K562 (cell line): ENCODE measurements around the gene CHPF2. TPM values are rescaled to one million over a fixed set of nuclear protein-coding genes. Genes with fewer than 3 reads are reported as not detected.

Experiments
- ATAC-seq: fragments of 200-7000 bp; cut with Tn5 transposase; 3 replicates; pipeline ENCODE4 v1.9.1; 2020; ENCODE audit warnings: moderate library complexity
- BruUV-seq: library from RNA; stranded (reverse); fragments of 400-500 nt; replicated peaks from 2 replicates; lab custom pipeline; 2021; lab: Mats Ljungman, UMichigan
- CTCF ChIA-PET: fragments of 300-600 bp; formaldehyde crosslinking; extraction: SDS; loops from one replicate; lab custom pipeline; 2021; ENCODE audit warnings: low intra/inter-chr PET ratio; lab: Yijun Ruan, JAX
- POLR2A ChIA-PET: fragments of 300-600, 350-650 bp; sonication (Branson Sonifier 250); formaldehyde crosslinking; extraction: SDS; loops from one replicate; lab custom pipeline; 2021; ENCODE audit warnings: antibody characterized with exemption, inconsistent platforms; lab: Yijun Ruan, JAX
- DNase-seq, 4 experiments: peaks; one replicate each; pipeline versions ENCODE4 v3.0.0 to v3.0.0-alpha.2; 2011 to 2018; ENCODE audit warnings: low spot score in 3 of 4, mixed read lengths in 3 of 4; ENCODE audit errors: extremely low read depth in 1 of 4
- FAIRE-seq: peaks from 2 replicates; lab custom pipeline; 2011; peaks lifted over from hg19 to GRCh38; lab: Jason Lieb, UNC
- H2AFZ ChIP-seq: 2 replicates; pipeline ENCODE4 v1.6.0; 2011; ENCODE audit warnings: low read depth, low read length, control low read depth, inconsistent platforms
- H3K27ac ChIP-seq: fragments of 200-600 bp; 3 replicates; pipeline ENCODE4 v1.8.0; 2011; ENCODE audit warnings: low read depth, mild to moderate bottlenecking, control low read depth, inconsistent platforms, low read length, moderate library complexity, mixed read lengths; ENCODE audit errors: extremely low read depth
- H3K27me3 ChIP-seq, 2 experiments: fragments of 300-600 bp in 1 of 2; 2 replicates in 1 of 2; 3 replicates in 1 of 2; pipeline versions ENCODE4 v1.6.0 to v1.8.0; 2011; ENCODE audit warnings: inconsistent platforms in 2 of 2, low read length in 2 of 2, mild to moderate bottlenecking in 1 of 2, mixed read lengths in 1 of 2, moderate library complexity in 1 of 2; ENCODE audit not compliant: control insufficient read depth in 2 of 2, insufficient read depth in 2 of 2
- H3K36me3 ChIP-seq: fragments of 300-600 bp; 3 replicates; pipeline ENCODE4 v1.8.0; 2011; ENCODE audit warnings: mild to moderate bottlenecking, low read length, inconsistent platforms; ENCODE audit not compliant: control insufficient read depth, insufficient read depth
- H3K4me1 ChIP-seq, 2 experiments: fragments of 200-600 bp in 1 of 2; replicated peaks in 1 of 2; 2 replicates in 1 of 2; 3 replicates in 1 of 2; pipeline versions ENCODE4 v1.5.1 to v1.8.0; 2011; ENCODE audit warnings: inconsistent platforms in 2 of 2, low read length in 2 of 2, mild to moderate bottlenecking in 1 of 2, mixed read lengths in 1 of 2, moderate library complexity in 1 of 2; ENCODE audit not compliant: control insufficient read depth in 2 of 2, insufficient read depth in 2 of 2
- H3K4me2 ChIP-seq: 2 replicates; pipeline ENCODE4 v1.6.1; 2011; ENCODE audit warnings: low read length, control low read depth, inconsistent platforms, mixed read lengths; ENCODE audit not compliant: insufficient read depth
- H3K4me3 ChIP-seq: fragments of 200-600 bp; sonication (generic), shearing (Covaris generic); 2 replicates; pipeline ENCODE4 v1.5.1; 2016; ENCODE audit warnings: control low read depth, inconsistent platforms
- H3K79me2 ChIP-seq: fragments of 200-600 bp; 3 replicates; pipeline ENCODE4 v1.8.0; 2011; ENCODE audit warnings: low read length, inconsistent platforms; ENCODE audit not compliant: control insufficient read depth, insufficient read depth
- H3K9ac ChIP-seq, 2 experiments: 2 replicates each; pipeline versions ENCODE4 v1.6.0 to v1.6.1; 2011; ENCODE audit warnings: low read depth in 2 of 2, low read length in 2 of 2, control low read depth in 1 of 2, inconsistent platforms in 1 of 2, mild to moderate bottlenecking in 1 of 2, mixed read lengths in 1 of 2; ENCODE audit not compliant: insufficient read depth in 1 of 2
- H3K9me1 ChIP-seq: one replicate; pipeline ENCODE4 v1.6.0; 2011; ENCODE audit warnings: inconsistent platforms, mild to moderate bottlenecking, low read length, moderate library complexity; ENCODE audit not compliant: control insufficient read depth, insufficient read depth
- H3K9me3 ChIP-seq: replicated peaks from 2 replicates; pipeline ENCODE4 v1.5.1; 2011; ENCODE audit warnings: low read depth, low read length, inconsistent platforms; ENCODE audit not compliant: control insufficient read depth, insufficient read depth
- H4K20me1 ChIP-seq: replicated peaks from 2 replicates; pipeline ENCODE4 v1.6.1; 2011; ENCODE audit warnings: low read length, inconsistent platforms, mixed read lengths; ENCODE audit not compliant: control insufficient read depth, insufficient read depth
- E2F3 ChIP-seq: fragments of 250-450 bp; sonication (Bioruptor Pico); IDR thresholded peaks from 2 replicates; pipeline ENCODE4 v1.4.0; 2020; ENCODE audit warnings: mild to moderate bottlenecking
- MYC ChIP-seq, 2 experiments: fragments of 250-450 bp in 1 of 2; sonication (Bioruptor Pico) in 1 of 2; IDR thresholded peaks; 2 replicates each; pipeline versions ENCODE4 v1.5.1 to v1.6.1; 2012 to 2021; ENCODE audit warnings: low read depth in 2 of 2, borderline replicate concordance in 1 of 2, improper control_type of control experiment in 1 of 2, low read length in 1 of 2, mild to moderate bottlenecking in 1 of 2, moderate library complexity in 1 of 2
- NBN ChIP-seq: fragments of 450-650 bp; IDR thresholded peaks from 2 replicates; pipeline ENCODE4 v1.6.1; 2016; ENCODE audit warnings: low read depth, mild to moderate bottlenecking
- NFIC ChIP-seq: fragments of 450-650 bp; IDR thresholded peaks from 2 replicates; pipeline ENCODE4 v1.6.1; 2017; ENCODE audit warnings: mild to moderate bottlenecking, inconsistent platforms
- NR2C2 ChIP-seq, 2 experiments: fragments of 200-800 bp in 1 of 2; sonication (Bioruptor generic) in 1 of 2; sonication (generic) in 1 of 2; formaldehyde crosslinking in 1 of 2; IDR thresholded peaks; 2 replicates each; pipeline versions ENCODE4 v1.6.1 to v1.8.0; 2016 to 2022; ENCODE audit warnings: mild to moderate bottlenecking in 1 of 2, missing compliant biosample characterization in 1 of 2, missing genetic modification characterization in 1 of 2, missing genetic modification reagents in 1 of 2
- NR3C1 ChIP-seq: sonication (generic); formaldehyde crosslinking; IDR thresholded peaks from 2 replicates; pipeline ENCODE4 v1.8.1; 2022; ENCODE audit warnings: missing genetic modification reagents
- PRMT5 ChIP-seq: sonication (generic); formaldehyde crosslinking; IDR thresholded peaks from 2 replicates; pipeline ENCODE4 v1.5.0; 2020; ENCODE audit warnings: missing genetic modification reagents
- RBBP5 ChIP-seq: fragments of 200-600 bp; sonication (generic); IDR thresholded peaks from 2 replicates; pipeline ENCODE4 v1.6.1; 2012; ENCODE audit warnings: borderline replicate concordance, mild to moderate bottlenecking, low read length, control low read depth, inconsistent platforms; ENCODE audit not compliant: insufficient read depth, poor library complexity, severe bottlenecking
- SMARCB1 ChIP-seq: IDR thresholded peaks from 2 replicates; pipeline ENCODE4 v1.6.1; 2011; ENCODE audit warnings: improper control_type of control experiment, low read depth; ENCODE audit not compliant: insufficient read length
- YY1 ChIP-seq, 3 experiments: IDR thresholded peaks; 2 replicates each; pipeline ENCODE4 v1.6.1; 2011; ENCODE audit warnings: low read length in 2 of 3, mild to moderate bottlenecking in 2 of 3, moderate library complexity in 2 of 3, borderline replicate concordance in 1 of 3, control low read depth in 1 of 3, low read depth in 1 of 3; ENCODE audit not compliant: insufficient read depth in 3 of 3, insufficient replicate concordance in 2 of 3, control insufficient read depth in 1 of 3, insufficient read length in 1 of 3; ENCODE audit errors: extremely low read depth in 1 of 3
- ZFX ChIP-seq: sonication (generic); formaldehyde crosslinking; IDR thresholded peaks from 2 replicates; pipeline ENCODE4 v1.8.0; 2022; ENCODE audit warnings: mild to moderate bottlenecking, missing genetic modification reagents, moderate library complexity
- ZKSCAN3 ChIP-seq: fragments of 250-450 bp; sonication (Bioruptor Pico); IDR thresholded peaks from 2 replicates; pipeline ENCODE4 v1.4.0; 2020
- ZNF232 ChIP-seq: sonication (generic); formaldehyde crosslinking; IDR thresholded peaks from 2 replicates; pipeline ENCODE4 v1.8.0; 2022; ENCODE audit warnings: mild to moderate bottlenecking, missing genetic modification reagents
- ZNF561 ChIP-seq: fragments of 450-650 bp; formaldehyde crosslinking; conservative IDR thresholded peaks from 2 replicates; pipeline ENCODE4 v1.4.0; 2020; ENCODE audit warnings: mild to moderate bottlenecking, moderate library complexity
- WGBS: fragments of 100-300 bp; shearing (Covaris generic); methylation state at CpG from one replicate; pipeline ENCODE4 v1.1.6; 2016; ENCODE audit warnings: low coverage, mixed read lengths; ENCODE audit not compliant: insufficient coverage; ENCODE audit errors: missing lambda C conversion rate; 5-methylcytosine and 5-hydroxymethylcytosine counted together
- in situ Hi-C: fragments of 300-500 bp; cut with MboI; formaldehyde crosslinking; loops from 4 replicates; pipeline ENCODE4 v1.15.0; 2018; ENCODE audit warnings: inconsistent platforms, mixed read lengths
- intact Hi-C: fragments of 100-400 bp; cut with micrococcal nuclease; formaldehyde crosslinking; loops from 2 replicates; pipeline ENCODE4 v1.14.2; 2022
- polyA plus RNA-seq, 8 experiments: library from polyadenylated mRNA; depleted of rRNA in 4 of 8; stranded (reverse) in 5 of 8; unstranded in 3 of 8; fragments of >200 nt; fragmentation: Nextera tagmentation in 2 of 8; fragmentation: Illumina TruSeq in 1 of 8; extraction: Ambion mirVana in 2 of 8; extraction: Trizol in 1 of 8; gene quantifications; 2 replicates each; pipeline versions ENCODE4 v1.2.1 to v1.2.3, GENCODE V29; 2011 to 2014; ENCODE audit warnings: inconsistent platforms in 1 of 8, missing spikeins in 1 of 8
- total RNA-seq, 7 experiments: library from RNA; depleted of rRNA in 6 of 7; stranded (reverse); fragments of >200 nt in 6 of 7; fragmentation: Illumina TruSeq in 2 of 7; extraction: Trizol in 2 of 7; gene quantifications; 2 replicates each; pipeline versions ENCODE4 v1.2.1 to v1.2.3, GENCODE V29; 2011 to 2021; ENCODE audit warnings: low replicate concordance in 1 of 7
- TF ChIP-seq, protein P1 (sequence below): IDR thresholded peaks from 2 replicates; pipeline ENCODE4 v1.6.1; 2011; ENCODE audit not compliant: insufficient read length; ENCODE audit errors: extremely low read depth
- TF ChIP-seq, protein P2 (sequence below): sonication (generic); formaldehyde crosslinking; IDR thresholded peaks from 2 replicates; pipeline ENCODE4 v1.8.1; 2023; ENCODE audit warnings: mild to moderate bottlenecking, missing genetic modification reagents

Gene CHPF2
- total and polyA plus RNA-seq, 9 of the 15 experiments (the other 6 are each of a cell fraction or from before 2014, with no cell fraction given), result 0.08 to 32.8 (median 10.5) TPM

DNA sequence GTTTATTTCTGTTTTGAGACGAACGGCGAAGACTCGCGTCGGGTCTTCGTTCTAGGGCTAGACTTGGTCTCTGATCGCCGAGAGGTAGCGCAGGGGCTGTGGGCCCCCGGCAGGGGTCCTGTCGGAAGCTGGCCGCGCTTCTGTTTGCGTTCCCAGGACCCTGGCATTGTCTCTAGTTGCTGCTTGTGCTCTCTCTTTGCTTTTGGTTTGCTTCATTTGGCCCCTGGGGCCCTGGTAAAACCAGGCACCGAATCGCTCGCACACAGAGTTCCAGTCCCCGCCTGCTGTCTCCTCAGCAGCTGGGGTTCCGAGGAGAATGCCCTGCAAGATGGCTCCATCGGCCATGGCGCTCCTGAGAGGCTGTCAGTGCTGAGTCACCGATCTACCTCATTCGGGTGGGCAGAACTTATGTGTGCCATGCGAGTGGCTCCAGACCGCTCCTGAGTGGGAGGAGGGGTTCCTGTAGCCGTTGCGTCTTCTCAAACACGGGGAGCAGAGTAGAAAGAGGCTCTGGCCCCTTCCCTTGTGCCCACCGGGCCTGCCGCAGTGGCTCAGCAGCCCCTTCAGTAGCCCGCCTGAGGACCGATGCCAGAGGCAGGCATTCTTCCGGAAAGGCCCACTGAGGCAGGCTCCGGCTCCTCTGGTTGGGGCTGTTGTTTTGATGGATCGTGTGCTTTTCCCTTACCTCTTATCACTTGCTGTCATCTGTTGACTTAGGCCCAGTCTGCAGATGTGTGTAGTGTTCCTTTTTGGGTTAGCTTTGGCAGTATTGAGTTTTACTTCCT is 826 bp downstream of the CHPF2 start:
- H3K27ac ChIP-seq, result peak overlapping the region; percentile 81
- H3K4me1 ChIP-seq, result peaks cover 20 to 47% of the 10 kb centered on the region in 2 experiments; a peak in 4 of 5 replicates
- H3K27me3 ChIP-seq, result no peaks in the 10 kb centered on the region
- CTCF ChIA-PET, result interaction anchor here (0.6 kb wide), 1 partner anchor 127 kb away, joined by 3 read pairs; no protein-coding TSS in a partner anchor
- H2AFZ ChIP-seq, result peak overlapping the region; percentile 98
- WGBS, result 3% methylated on average over 36 of the region's 36 CpGs
- POLR2A ChIA-PET, result interaction anchor here (0.6 to 3.3 kb wide), 6 partner anchors 10 to 160 kb away, joined by 3 to 34 read pairs (median 6); partner anchors contain the start of gene H2BK1
- peak; percentile 65 for ATAC-seq
- DNase-seq, result peak; percentile 65 to 72 (median 70)
- intact Hi-C loops (loop anchor here (5.0 kb wide), 1 partner anchor 226 kb away; no protein-coding TSS in a partner anchor), in situ Hi-C loops (no loop called here)
- H3K9me3 ChIP-seq, result no peaks in the 10 kb centered on the region
- no TSS peak for BruUV-seq
- peak overlapping the region; percentile 94 for H3K4me2 ChIP-seq
- H3K4me3 ChIP-seq, result peak overlapping the region; percentile 92
- peak; percentile 85 for FAIRE-seq
- peaks cover 4% of the 10 kb centered on the region for H3K9me1 ChIP-seq
- peaks cover 27% of the 10 kb centered on the region for H3K79me2 ChIP-seq
- peaks cover 40% of the 10 kb centered on the region; the same call in 2 of the 3 replicates for H3K36me3 ChIP-seq
- H3K9ac ChIP-seq, result peak overlapping the region; percentile 79 to 96
- H4K20me1 ChIP-seq, result peaks cover 30% of the 10 kb centered on the region
- TF ChIP-seq ZNF561 (CRISPR knock-in tag), result no peak
- TF ChIP-seq YY1 (IDR thresholded peaks at IDR 0.05; ENCODE audit: borderline replicate concordance in 1 of 3, control insufficient read depth in 1 of 3, extremely low read depth in 1 of 3, insufficient read depth in 3 of 3, insufficient read length in 1 of 3, insufficient replicate concordance in 2 of 3, low read depth in 1 of 3, low read length in 2 of 3), result peak; percentile 55 to 92 (median 83)
- TF ChIP-seq, protein P1, sequence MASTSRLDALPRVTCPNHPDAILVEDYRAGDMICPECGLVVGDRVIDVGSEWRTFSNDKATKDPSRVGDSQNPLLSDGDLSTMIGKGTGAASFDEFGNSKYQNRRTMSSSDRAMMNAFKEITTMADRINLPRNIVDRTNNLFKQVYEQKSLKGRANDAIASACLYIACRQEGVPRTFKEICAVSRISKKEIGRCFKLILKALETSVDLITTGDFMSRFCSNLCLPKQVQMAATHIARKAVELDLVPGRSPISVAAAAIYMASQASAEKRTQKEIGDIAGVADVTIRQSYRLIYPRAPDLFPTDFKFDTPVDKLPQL, result no peak
- peak; percentile 55 for TF ChIP-seq RBBP5
- TF ChIP-seq NR3C1, result no peak
- TF ChIP-seq NBN, result 0 out of 2 replicates have a peak, but pooled peaks have one; percentile 53
- no peak for TF ChIP-seq SMARCB1
- peak; percentile 30; the same call in 1 of the 2 replicates for TF ChIP-seq PRMT5
- TF ChIP-seq MYC (IDR thresholded peaks at IDR 0.05; ENCODE audit: low read depth, low read length), result peak; percentile 12
- TF ChIP-seq MYC (CRISPR knock-in tag; IDR thresholded peaks at IDR 0.05; ENCODE audit: borderline replicate concordance, low read depth), result no peak
- 0 out of 2 replicates have a peak, but pooled peaks have one; percentile 27 for TF ChIP-seq E2F3
- TF ChIP-seq ZKSCAN3 (CRISPR knock-in tag), result no peak
- peak; percentile 25 for TF ChIP-seq ZFX (CRISPR knock-in tag)
- no peak for TF ChIP-seq NR2C2 (CRISPR knock-in tag; IDR thresholded peaks at IDR 0.05)
- TF ChIP-seq NR2C2 (tag; IDR thresholded peaks at IDR 0.05), result peak; percentile 2; the same call in 1 of the 2 replicates
- TF ChIP-seq ZNF232 (CRISPR knock-in tag), result no peak
- TF ChIP-seq NFIC, result 0 out of 2 replicates have a peak, but pooled peaks have one; percentile 4
- TF ChIP-seq, protein P2, sequence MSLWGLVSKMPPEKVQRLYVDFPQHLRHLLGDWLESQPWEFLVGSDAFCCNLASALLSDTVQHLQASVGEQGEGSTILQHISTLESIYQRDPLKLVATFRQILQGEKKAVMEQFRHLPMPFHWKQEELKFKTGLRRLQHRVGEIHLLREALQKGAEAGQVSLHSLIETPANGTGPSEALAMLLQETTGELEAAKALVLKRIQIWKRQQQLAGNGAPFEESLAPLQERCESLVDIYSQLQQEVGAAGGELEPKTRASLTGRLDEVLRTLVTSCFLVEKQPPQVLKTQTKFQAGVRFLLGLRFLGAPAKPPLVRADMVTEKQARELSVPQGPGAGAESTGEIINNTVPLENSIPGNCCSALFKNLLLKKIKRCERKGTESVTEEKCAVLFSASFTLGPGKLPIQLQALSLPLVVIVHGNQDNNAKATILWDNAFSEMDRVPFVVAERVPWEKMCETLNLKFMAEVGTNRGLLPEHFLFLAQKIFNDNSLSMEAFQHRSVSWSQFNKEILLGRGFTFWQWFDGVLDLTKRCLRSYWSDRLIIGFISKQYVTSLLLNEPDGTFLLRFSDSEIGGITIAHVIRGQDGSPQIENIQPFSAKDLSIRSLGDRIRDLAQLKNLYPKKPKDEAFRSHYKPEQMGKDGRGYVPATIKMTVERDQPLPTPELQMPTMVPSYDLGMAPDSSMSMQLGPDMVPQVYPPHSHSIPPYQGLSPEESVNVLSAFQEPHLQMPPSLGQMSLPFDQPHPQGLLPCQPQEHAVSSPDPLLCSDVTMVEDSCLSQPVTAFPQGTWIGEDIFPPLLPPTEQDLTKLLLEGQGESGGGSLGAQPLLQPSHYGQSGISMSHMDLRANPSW (CRISPR knock-in tag), result peak; percentile 82; the same call in 1 of the 2 replicates
